Measurements from ENCODE around the gene DUSP14. TPM values are rescaled to one million over a fixed set of nuclear protein-coding genes. Genes with fewer than 3 reads are reported as not detected.
"Not testable (repeated sequence)": the region's sequence is repeated elsewhere in the genome, so short reads cannot be mapped to it uniquely, and the experiment has no call there.

Gene DUSP14
- total RNA-seq (10 to 100 TPM in 6 of 7 donors, 1 to 10 TPM in 1; 9.5 to 17.1 (median 13.1) TPM), polyA plus RNA-seq (10 to 100 TPM in 1 of 2 donors, 1 to 10 TPM in 1; 6.3 to 11.0 TPM)
- long read RNA-seq, donor 1, transcript DUSP14-206 (3 exons, 1,537 nt): major isoform, 86 of 95 reads
- long read RNA-seq, donor 1, partial matches to known transcripts: 3 of 95 reads
- long read RNA-seq, donor 1, other reads (novel, unspliced or antisense): 0 of 95 reads
- long read RNA-seq, donor 2, transcript DUSP14-206 (3 exons, 1,537 nt): major isoform, 12 of 13 reads
- long read RNA-seq, donor 2, partial matches to known transcripts: 0 of 13 reads
- long read RNA-seq, donor 2, other reads (novel, unspliced or antisense): 0 of 13 reads
- long read RNA-seq, donor 3, transcript DUSP14-206 (3 exons, 1,537 nt): major isoform, 24 of 24 reads
- long read RNA-seq, donor 3, partial matches to known transcripts: 0 of 24 reads
- long read RNA-seq, donor 3, other reads (novel, unspliced or antisense): 0 of 24 reads

GRCh38 chr17:37489197-37490001, at the start of gene DUSP14:
TSS of gene DUSP14 (plus strand) at chr17:37489891. CDS start at chr17:37512273, 22,382 bp downstream.
- no peak for TF ChIP-seq CTCF (IDR thresholded peaks at IDR 0.05)
- TF ChIP-seq POLR2A (IDR thresholded peaks at IDR 0.05): peak; percentile 32
- no peaks in the 10 kb centered on the region for H3K27me3 ChIP-seq
- no peaks in the 10 kb centered on the region for H3K9me3 ChIP-seq
- H3K4me3 ChIP-seq: peak within 1 kb of the TSS; percentile 60
- H3K27ac ChIP-seq: peak within 1 kb of the TSS; percentile 82
- intact Hi-C loops (cut with DNase I): no loop called here
- WGBS, 3 donors: 0% methylated on average over 42 to 97 of the region's 100 CpGs
- H3K36me3 ChIP-seq: no peaks in the 10 kb centered on the region
- peak; percentile 80 to 89 (median 84) for DNase-seq
- peaks cover 1% of the 10 kb centered on the region for H3K4me1 ChIP-seq (ENCODE audit: insufficient read depth)

- Histone ChIP-seq H3K4me1 (ENCODE audit: insufficient read depth) (no peaks in the 10 kb centered on the region), H3K4me3 (no peak overlapping the region), H3K27me3 (no peaks in the 10 kb centered on the region), H3K27ac (no peak overlapping the region), H3K36me3 (no peaks in the 10 kb centered on the region), H3K9me3 (no peaks in the 10 kb centered on the region)
- DNase-seq: no peak
- intact Hi-C loops (cut with DNase I): loop anchor here in 1 of 4 donors (10.0 kb wide), 1 partner anchor 66 kb away; the partner anchor contains the start of gene C17orf78
- WGBS, 3 donors: 90 to 97% (median 96%) methylated on average over 2 of the region's 2 CpGs
- no peak for TF ChIP-seq POLR2A (IDR thresholded peaks at IDR 0.05)
- no peak for TF ChIP-seq EP300 (IDR thresholded peaks at IDR 0.05)
- TF ChIP-seq CTCF (IDR thresholded peaks at IDR 0.05): no peak
Measured at GRCh38 chr17:37440424-37440823, 49.3 kb upstream of the DUSP14 start.

- H3K27ac ChIP-seq; H3K4me1 ChIP-seq (ENCODE audit: insufficient read depth); H3K9me3 ChIP-seq; DNase-seq; H3K4me3 ChIP-seq; H3K27me3 ChIP-seq; H3K36me3 ChIP-seq: not testable (repeated sequence)
- WGBS, 3 donors: 91 to 95% (median 94%) methylated on average over 12 of the region's 12 CpGs
- intact Hi-C loops (cut with DNase I): loop anchor here in 1 of 4 donors (10.0 kb wide), 1 partner anchor 67 kb away; the partner anchor contains the start of gene C17orf78
Measured at GRCh38 chr17:37441369-37442014, 48.2 kb upstream of the DUSP14 start.

GRCh38 chr17:37446027-37446426, 43.7 kb upstream of the DUSP14 start:
- H3K9me3 ChIP-seq: no peaks in the 10 kb centered on the region
- WGBS, 3 donors: 93 to 94% (median 93%) methylated on average over 4 of the region's 4 CpGs
- no peak overlapping the region for H3K4me3 ChIP-seq
- no peak for DNase-seq
- H3K36me3 ChIP-seq: no peaks in the 10 kb centered on the region
- no peaks in the 10 kb centered on the region for H3K4me1 ChIP-seq (ENCODE audit: insufficient read depth)
- intact Hi-C loops (cut with DNase I): loop anchor here in 1 of 4 donors (10.0 kb wide), 1 partner anchor 71 kb away; the partner anchor contains the start of gene C17orf78
- no peaks in the 10 kb centered on the region for H3K27me3 ChIP-seq
- H3K27ac ChIP-seq: no peak overlapping the region
- TF ChIP-seq CTCF (IDR thresholded peaks at IDR 0.05) (no peak), EP300 (IDR thresholded peaks at IDR 0.05) (no peak), POLR2A (IDR thresholded peaks at IDR 0.05) (no peak)
